C4-2B (cell line): Measurements from ENCODE around the gene ZNF655.
A peak's percentile ranks its signal among the peaks of the same experiment; 100 is the strongest.

Source experiments
- CTCF ChIP-seq: fragments of 450-650 bp; conservative IDR thresholded peaks from 2 replicates; pipeline ENCODE4 v1.5.1; 2017; ENCODE audit warnings: mild to moderate bottlenecking
- ZFX ChIP-seq: fragments of 450-650 bp; IDR thresholded peaks from 2 replicates; pipeline ENCODE4 v1.6.1; 2017

GRCh38 chr7:99617192-99617781 lies 58.8 kb downstream of the ZNF655 start:
- no peak for TF ChIP-seq CTCF
- TF ChIP-seq ZFX: peak; percentile 59; the same call in 1 of the 2 replicates
